Measurements from ENCODE around the gene HOXD4.

The HOXD4 gene

GRCh38 chr2:176170602-176171305 lies 19.4 kb downstream of the HOXD4 start:
- DNase-seq (ENCODE audit: low spot score), result no peak

- no peak for DNase-seq (ENCODE audit: low spot score)
Measured at GRCh38 chr2:176171351-176172006, 20.1 kb downstream of the HOXD4 start.

GRCh38 chr2:176172007-176172894 lies 20.9 kb downstream of the HOXD4 start:
- peak; percentile 59 for DNase-seq (ENCODE audit: low spot score)

DNA sequence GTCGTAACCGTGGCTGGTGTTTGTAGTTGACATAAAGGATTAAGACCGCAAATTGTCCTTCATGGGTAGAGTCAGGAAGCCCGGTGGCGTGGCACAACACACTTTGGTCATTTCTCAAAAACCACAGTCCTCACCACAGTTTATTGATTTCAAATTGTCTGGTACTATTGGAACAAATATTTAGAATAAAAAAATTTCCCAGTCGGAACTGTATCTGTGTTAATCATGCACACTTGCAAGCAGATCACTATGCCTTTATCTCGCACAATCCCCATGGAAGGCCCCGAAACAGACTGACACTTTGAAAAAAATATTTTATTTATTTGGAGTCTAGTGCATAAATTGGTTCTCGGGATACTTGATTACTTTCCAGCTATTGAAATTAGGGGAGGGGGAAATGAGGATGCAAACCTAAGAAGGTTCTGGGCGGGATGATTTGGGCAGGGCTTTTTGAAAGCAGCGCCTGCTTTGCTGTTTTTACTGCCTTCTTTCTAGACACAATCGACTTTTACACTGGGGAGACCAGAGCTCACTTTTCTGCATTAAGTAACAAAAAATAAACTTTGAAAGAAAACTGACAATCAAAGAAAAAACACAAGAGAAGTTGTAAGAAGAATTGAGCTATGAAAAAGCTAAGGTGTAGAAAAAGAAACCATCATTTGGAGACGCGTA lies 21.7 kb downstream of the HOXD4 start:
- DNase-seq (ENCODE audit: low spot score), result no peak

DNA sequence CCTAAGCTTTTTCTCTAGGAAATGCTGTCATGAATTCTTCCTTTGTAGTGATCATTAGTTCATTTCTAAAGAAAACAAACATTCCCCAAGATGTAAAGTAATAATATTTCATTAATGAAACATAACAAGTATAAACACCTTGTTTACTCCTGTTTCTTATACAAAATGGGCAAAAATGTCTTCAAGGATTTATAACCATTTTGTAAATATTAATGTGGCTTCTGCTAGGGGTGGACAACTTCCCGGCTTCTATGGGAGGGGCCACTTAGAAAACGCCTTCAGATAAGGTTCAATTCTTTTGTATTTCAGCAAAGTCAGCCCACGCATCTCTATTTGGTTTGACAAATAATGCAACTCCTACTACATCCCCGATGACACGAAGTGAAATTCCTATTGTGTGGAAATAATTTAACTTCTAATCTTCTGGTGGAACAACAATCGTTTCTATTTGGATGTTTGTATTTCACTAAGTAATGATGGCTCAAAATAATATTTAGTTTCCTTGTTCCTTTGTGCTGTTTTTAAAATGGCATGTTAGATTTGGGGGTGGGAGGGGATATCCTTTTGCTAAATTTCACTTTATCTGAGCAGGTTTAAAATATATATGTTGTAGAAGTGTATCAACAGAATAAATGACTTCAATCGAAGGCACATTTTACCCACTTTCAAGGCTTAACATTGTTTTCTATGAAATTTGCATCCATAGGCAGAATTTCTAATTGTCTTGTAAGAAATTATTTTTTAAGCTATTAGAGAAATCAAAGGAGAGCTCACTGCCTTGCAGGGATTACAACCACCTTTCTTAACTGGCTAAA lies 22.4 kb downstream of the HOXD4 start:
- DNase-seq (ENCODE audit: low spot score), result no peak

GRCh38 chr2:176174382-176174823 lies 23.1 kb downstream of the HOXD4 start:
- peak; percentile 50 for DNase-seq (ENCODE audit: low spot score)

- DNase-seq (ENCODE audit: low spot score), result peak; percentile 79
Measured at GRCh38 chr2:176174824-176175708, 23.7 kb downstream of the HOXD4 start.

DNA sequence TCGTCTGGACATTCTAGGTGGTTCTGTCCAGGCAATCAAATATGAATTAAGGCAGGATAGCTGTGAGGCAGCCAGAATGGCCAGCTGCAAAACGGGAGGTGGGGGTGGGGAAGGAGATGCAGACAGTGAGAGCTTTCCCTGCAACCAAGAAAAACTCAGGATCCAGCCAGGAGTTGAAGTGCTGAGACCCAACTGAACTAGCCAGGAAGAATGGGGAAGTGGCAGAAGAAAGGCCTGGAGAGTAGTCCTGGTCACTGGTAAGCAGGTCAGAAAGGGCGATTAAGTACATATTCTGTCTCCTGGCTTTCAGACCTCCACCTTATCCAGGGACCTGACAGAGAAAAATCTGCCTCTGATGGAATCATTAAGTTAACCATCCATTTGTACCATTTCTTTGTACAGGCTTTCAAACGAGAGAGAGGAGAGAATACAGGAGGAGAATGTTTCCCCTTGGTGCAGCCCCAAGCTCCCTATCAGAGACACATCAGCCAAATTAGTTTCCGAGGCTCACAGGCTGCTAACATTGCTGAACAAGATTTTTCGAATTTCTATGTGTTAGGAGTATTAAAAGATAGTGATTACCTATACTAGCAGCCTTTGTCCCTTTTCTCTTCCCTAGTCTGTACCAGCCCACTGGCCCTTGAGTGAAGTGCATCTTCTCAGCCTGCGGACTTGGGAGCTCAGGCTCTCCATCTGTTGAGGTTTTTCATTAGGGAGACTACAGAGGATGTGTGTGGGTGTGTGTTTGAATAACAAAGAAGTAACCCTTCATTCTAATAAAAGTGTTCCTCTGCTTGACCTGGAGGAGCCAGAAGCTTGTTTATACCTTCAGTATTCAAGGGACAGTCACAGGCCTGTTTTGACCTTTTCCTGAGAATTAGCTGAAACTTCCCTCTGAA lies 24.6 kb downstream of the HOXD4 start:
- DNase-seq (ENCODE audit: low spot score), result no peak

- DNase-seq (ENCODE audit: low spot score), result no peak
Measured at GRCh38 chr2:176177580-176178037, 26.3 kb downstream of the HOXD4 start.

GRCh38 chr2:176178038-176178756 lies 26.8 kb downstream of the HOXD4 start:
- DNase-seq (ENCODE audit: low spot score), result no peak

DNA sequence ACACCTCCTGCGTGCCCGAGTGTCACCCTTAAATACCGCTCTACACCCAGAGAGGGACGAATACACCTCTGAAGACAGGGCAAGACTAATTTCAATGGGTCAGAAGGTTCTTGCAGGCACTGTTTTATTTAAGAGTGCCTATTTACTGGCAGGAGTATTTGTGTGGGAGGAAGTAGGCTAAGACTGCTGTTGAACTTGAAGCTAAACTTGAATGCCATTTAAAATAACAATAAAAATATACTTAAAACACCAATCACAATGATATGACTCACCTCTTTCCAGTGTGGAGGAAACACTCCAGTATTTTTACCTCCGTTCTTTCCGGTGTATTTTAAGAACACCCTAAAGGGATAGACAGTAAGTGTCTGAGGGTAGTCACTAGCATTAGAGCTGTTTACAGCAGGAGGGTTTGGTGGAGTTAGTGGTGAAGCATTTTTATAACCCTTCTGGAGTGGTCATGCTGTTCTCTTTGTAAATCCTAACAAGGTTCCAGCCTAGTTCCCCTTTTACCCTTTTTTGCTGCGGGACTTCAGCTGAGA lies 27.5 kb downstream of the HOXD4 start:
- no peak for DNase-seq (ENCODE audit: low spot score)

- no peak for DNase-seq (ENCODE audit: low spot score)
Measured at GRCh38 chr2:176181551-176181950, 30.2 kb downstream of the HOXD4 start.

DNA sequence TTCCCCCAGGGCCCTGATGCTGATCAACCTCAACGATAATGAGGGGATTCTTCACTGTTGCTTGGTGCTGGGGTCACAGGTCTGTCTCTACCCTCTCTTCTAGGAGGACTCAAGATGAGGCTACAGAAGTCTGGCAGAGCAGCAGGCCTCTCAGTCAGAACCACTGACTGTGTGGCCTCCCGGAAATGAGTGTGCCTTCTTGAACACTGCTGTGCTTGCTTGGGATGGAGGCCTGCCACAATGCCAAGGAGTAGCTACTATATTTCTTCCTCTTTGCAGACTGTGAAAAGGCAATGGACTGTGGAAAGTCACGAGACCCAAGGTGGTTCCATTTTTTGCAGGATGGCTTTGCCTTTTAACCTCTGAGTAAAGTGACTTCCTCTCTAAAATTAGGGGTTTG lies 31.3 kb downstream of the HOXD4 start:
- DNase-seq (ENCODE audit: low spot score), result no peak

- no peak for DNase-seq (ENCODE audit: low spot score)
Measured at GRCh38 chr2:176184749-176185148, 33.4 kb downstream of the HOXD4 start.

DNA sequence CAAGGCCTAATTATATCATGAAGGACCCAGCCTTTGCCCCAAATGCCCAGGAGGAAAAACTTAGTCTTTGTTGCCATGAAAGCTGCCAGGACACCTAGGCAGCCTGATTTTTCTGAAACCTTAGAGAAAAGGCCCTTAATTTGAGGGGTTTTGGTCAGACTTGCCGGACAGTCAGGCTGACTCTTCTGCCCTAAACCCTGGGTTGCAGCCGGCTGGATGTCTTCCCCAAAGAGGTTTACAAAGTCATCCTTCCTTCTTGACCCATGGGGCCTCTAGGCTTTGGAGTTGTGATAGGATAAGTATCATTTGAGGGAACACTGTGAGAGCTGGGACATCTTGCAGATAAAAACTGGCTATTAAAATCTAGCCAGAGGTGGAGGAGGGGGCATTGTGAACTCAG lies 34.7 kb downstream of the HOXD4 start:
- DNase-seq (ENCODE audit: low spot score), result no peak

DNA sequence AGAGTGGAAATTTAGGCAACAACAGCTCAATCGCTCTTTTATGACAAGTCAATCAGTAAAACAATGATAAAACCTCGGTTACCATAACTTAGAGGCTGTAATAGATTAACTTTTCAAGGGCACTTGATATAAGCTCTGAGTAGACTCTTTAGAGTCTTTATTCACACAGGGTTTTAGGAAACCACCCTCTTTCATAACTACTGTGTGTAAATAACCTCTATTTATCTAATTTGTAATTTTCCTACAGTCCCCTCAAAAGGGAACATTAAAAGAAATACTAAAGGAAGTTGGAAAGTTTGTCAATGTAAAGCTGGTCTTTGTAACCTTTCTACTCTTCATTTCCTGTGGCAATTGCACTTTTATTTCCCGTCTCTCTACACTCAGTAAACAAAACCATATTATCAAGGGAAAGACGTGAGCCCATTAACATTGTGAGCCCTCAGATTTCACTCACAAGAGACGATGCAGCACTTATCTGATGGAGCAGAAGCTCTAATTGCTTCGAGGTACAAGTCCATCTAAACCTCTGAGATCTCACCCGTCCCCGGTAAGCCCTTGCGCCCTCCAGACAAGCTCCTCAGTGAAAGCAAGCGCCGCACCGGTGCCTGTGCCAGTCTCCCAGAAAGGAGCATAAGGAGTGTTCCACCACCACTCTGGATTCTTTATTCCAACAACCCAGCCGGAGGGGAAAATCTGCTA lies 36.0 kb downstream of the HOXD4 start:
- no peak for DNase-seq (ENCODE audit: low spot score)
